ENCODE results near the gene SLC38A11.

SLC38A11 gene

DNA sequence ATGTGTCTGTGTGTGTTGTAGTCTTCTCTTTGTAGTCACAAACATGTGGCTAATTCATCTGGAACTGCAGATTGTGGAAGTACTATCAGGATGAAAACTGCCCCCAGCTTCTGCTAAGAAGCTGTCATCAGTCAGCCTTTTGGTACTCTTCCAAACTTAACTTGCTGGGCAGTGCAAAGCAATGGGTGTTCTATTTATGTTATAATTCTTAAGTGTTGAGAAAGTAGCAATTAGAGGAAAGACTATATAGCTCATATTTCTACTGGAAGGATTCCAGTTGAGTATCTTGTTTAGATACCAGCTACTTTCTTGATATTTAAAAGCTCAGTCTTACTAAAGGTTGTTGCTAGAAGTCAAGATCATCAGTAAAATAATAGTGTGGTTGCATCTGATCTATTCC lies 52.1 kb downstream of the SLC38A11 start:
- no peaks in the 10 kb centered on the region for H3K36me3 ChIP-seq (replicated peaks in 1 of 2; ENCODE audit: control insufficient read depth in 2 of 2, insufficient read depth in 2 of 2, low read length in 2 of 2)
- H3K27me3 ChIP-seq (ENCODE audit: control insufficient read depth in 3 of 3, insufficient read depth in 3 of 3, low read depth in 1 of 3, low read length in 3 of 3): no peaks in the 10 kb centered on the region
- H2BK120ac ChIP-seq (ENCODE audit: low read depth, low read length): no peak overlapping the region
- no peak overlapping the region for H2AK5ac ChIP-seq (ENCODE audit: low read depth, low read length)
- no peaks in the 10 kb centered on the region for H3K4me1 ChIP-seq (ENCODE audit: control insufficient read depth in 2 of 2, insufficient read depth in 1 of 2, low read depth in 1 of 2, low read length in 2 of 2)
- H3K9me3 ChIP-seq (replicated peaks in 1 of 2; ENCODE audit: control insufficient read depth in 2 of 2, insufficient read depth in 1 of 2, low read depth in 1 of 2, low read length in 2 of 2): no peaks in the 10 kb centered on the region
- H2BK15ac ChIP-seq (ENCODE audit: low read length): no peak overlapping the region
- H3K4ac ChIP-seq (ENCODE audit: low read length): no peak overlapping the region
- no peak overlapping the region for H4K91ac ChIP-seq (ENCODE audit: low read depth, low read length, poor library complexity)
- H2BK12ac ChIP-seq (ENCODE audit: low read length): no peak overlapping the region
- H2BK5ac ChIP-seq (ENCODE audit: low read length): no peak overlapping the region
- no peak overlapping the region for H3K4me3 ChIP-seq (ENCODE audit: low read length in 2 of 2)
- H2AFZ ChIP-seq (ENCODE audit: low read length): peak overlapping the region; percentile 11
- H3K27ac ChIP-seq (replicated peaks; ENCODE audit: low read length): no peak overlapping the region
- H3K23ac ChIP-seq (ENCODE audit: low read depth, low read length, poor library complexity): no peak overlapping the region
- H3K4me2 ChIP-seq (ENCODE audit: insufficient read depth, low read length, poor library complexity, severe bottlenecking): no peak overlapping the region
- H3K18ac ChIP-seq (ENCODE audit: low read length): no peak overlapping the region
- H4K8ac ChIP-seq (ENCODE audit: low read depth, low read length): no peak overlapping the region
- DNase-seq (ENCODE audit: low spot score): no peak
- H3K14ac ChIP-seq (ENCODE audit: low read length): no peak overlapping the region
- H3K9ac ChIP-seq (ENCODE audit: low read depth, low read length, poor library complexity): no peak overlapping the region
- H3K79me1 ChIP-seq (ENCODE audit: low read depth, low read length): no peaks in the 10 kb centered on the region

GRCh38 chr2:164899121-164899520 lies 56.2 kb downstream of the SLC38A11 start:
- no peak overlapping the region for H4K91ac ChIP-seq (ENCODE audit: low read depth, low read length, poor library complexity)
- no peak overlapping the region for H2BK120ac ChIP-seq (ENCODE audit: low read depth, low read length)
- H3K9me3 ChIP-seq (replicated peaks in 1 of 2; ENCODE audit: control insufficient read depth in 2 of 2, insufficient read depth in 1 of 2, low read depth in 1 of 2, low read length in 2 of 2): no peaks in the 10 kb centered on the region
- no peaks in the 10 kb centered on the region for H3K4me1 ChIP-seq (ENCODE audit: control insufficient read depth in 2 of 2, insufficient read depth in 1 of 2, low read depth in 1 of 2, low read length in 2 of 2)
- no peak overlapping the region for H3K18ac ChIP-seq (ENCODE audit: low read length)
- no peaks in the 10 kb centered on the region for H3K36me3 ChIP-seq (replicated peaks in 1 of 2; ENCODE audit: control insufficient read depth in 2 of 2, insufficient read depth in 2 of 2, low read length in 2 of 2)
- no peak for DNase-seq (ENCODE audit: low spot score)
- no peaks in the 10 kb centered on the region for H3K27me3 ChIP-seq (ENCODE audit: control insufficient read depth in 3 of 3, insufficient read depth in 3 of 3, low read depth in 1 of 3, low read length in 3 of 3)
- no peak overlapping the region for H2AFZ ChIP-seq (ENCODE audit: low read length)
- H3K9ac ChIP-seq (ENCODE audit: low read depth, low read length, poor library complexity): no peak overlapping the region
- H2BK5ac ChIP-seq (ENCODE audit: low read length): no peak overlapping the region
- no CpG with 5 or more reads among the region's 1 CpG for WGBS, 2 donors (ENCODE audit: extremely low coverage in 2 of 2, insufficient read length in 2 of 2, insufficient replicate concordance in 1 of 2)
- H3K4me3 ChIP-seq (ENCODE audit: low read length in 2 of 2): no peak overlapping the region
- no peak overlapping the region for H3K4ac ChIP-seq (ENCODE audit: low read length)
- H2BK12ac ChIP-seq (ENCODE audit: low read length): no peak overlapping the region
- no peaks in the 10 kb centered on the region for H3K79me1 ChIP-seq (ENCODE audit: low read depth, low read length)
- no peak overlapping the region for H2AK5ac ChIP-seq (ENCODE audit: low read depth, low read length)
- no peak overlapping the region for H3K23ac ChIP-seq (ENCODE audit: low read depth, low read length, poor library complexity)
- no peak overlapping the region for H2BK15ac ChIP-seq (ENCODE audit: low read length)
- H3K4me2 ChIP-seq (ENCODE audit: insufficient read depth, low read length, poor library complexity, severe bottlenecking): no peak overlapping the region
- H3K27ac ChIP-seq (replicated peaks; ENCODE audit: low read length): no peak overlapping the region
- H4K8ac ChIP-seq (ENCODE audit: low read depth, low read length): no peak overlapping the region
- H3K14ac ChIP-seq (ENCODE audit: low read length): no peak overlapping the region

DNA sequence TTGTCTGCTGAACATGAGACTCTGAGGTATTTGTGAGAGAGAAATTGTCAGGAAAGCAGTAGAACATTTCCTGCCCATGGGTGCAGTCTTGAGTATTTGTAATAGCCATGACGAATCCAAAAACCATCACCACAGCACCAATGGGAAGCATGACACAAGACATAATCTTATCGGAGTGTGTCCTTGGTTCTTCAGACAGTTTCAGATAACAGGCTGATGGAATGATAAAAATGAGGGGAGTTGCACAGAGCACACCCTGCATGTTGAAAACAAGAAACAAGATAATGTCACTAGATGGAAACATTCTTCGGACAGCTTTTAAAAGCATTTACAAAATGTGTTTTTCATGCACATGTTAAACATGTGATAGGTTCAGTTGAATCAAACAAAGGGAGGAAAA lies 56.9 kb downstream of the SLC38A11 start:
- no peak for DNase-seq (ENCODE audit: low spot score)
- H4K8ac ChIP-seq (ENCODE audit: low read depth, low read length): no peak overlapping the region
- H2AFZ ChIP-seq (ENCODE audit: low read length): no peak overlapping the region
- no peaks in the 10 kb centered on the region for H3K79me1 ChIP-seq (ENCODE audit: low read depth, low read length)
- no CpG with 5 or more reads among the region's 3 CpGs for WGBS, 2 donors (ENCODE audit: extremely low coverage in 2 of 2, insufficient read length in 2 of 2, insufficient replicate concordance in 1 of 2)
- no peak overlapping the region for H2BK120ac ChIP-seq (ENCODE audit: low read depth, low read length)
- no peaks in the 10 kb centered on the region for H3K9me3 ChIP-seq (replicated peaks in 1 of 2; ENCODE audit: control insufficient read depth in 2 of 2, insufficient read depth in 1 of 2, low read depth in 1 of 2, low read length in 2 of 2)
- H2AK5ac ChIP-seq (ENCODE audit: low read depth, low read length): no peak overlapping the region
- H3K4me2 ChIP-seq (ENCODE audit: insufficient read depth, low read length, poor library complexity, severe bottlenecking): no peak overlapping the region
- H3K4me1 ChIP-seq (ENCODE audit: control insufficient read depth in 2 of 2, insufficient read depth in 1 of 2, low read depth in 1 of 2, low read length in 2 of 2): no peaks in the 10 kb centered on the region
- H3K9ac ChIP-seq (ENCODE audit: low read depth, low read length, poor library complexity): no peak overlapping the region
- H3K14ac ChIP-seq (ENCODE audit: low read length): no peak overlapping the region
- no peak overlapping the region for H2BK5ac ChIP-seq (ENCODE audit: low read length)
- no peaks in the 10 kb centered on the region for H3K27me3 ChIP-seq (ENCODE audit: control insufficient read depth in 3 of 3, insufficient read depth in 3 of 3, low read depth in 1 of 3, low read length in 3 of 3)
- H3K36me3 ChIP-seq (replicated peaks in 1 of 2; ENCODE audit: control insufficient read depth in 2 of 2, insufficient read depth in 2 of 2, low read length in 2 of 2): no peaks in the 10 kb centered on the region
- H4K91ac ChIP-seq (ENCODE audit: low read depth, low read length, poor library complexity): no peak overlapping the region
- no peak overlapping the region for H3K4ac ChIP-seq (ENCODE audit: low read length)
- H3K18ac ChIP-seq (ENCODE audit: low read length): no peak overlapping the region
- H2BK12ac ChIP-seq (ENCODE audit: low read length): no peak overlapping the region
- no peak overlapping the region for H3K27ac ChIP-seq (replicated peaks; ENCODE audit: low read length)
- H2BK15ac ChIP-seq (ENCODE audit: low read length): no peak overlapping the region
- no peak overlapping the region for H3K4me3 ChIP-seq (ENCODE audit: low read length in 2 of 2)
- H3K23ac ChIP-seq (ENCODE audit: low read depth, low read length, poor library complexity): no peak overlapping the region

DNA sequence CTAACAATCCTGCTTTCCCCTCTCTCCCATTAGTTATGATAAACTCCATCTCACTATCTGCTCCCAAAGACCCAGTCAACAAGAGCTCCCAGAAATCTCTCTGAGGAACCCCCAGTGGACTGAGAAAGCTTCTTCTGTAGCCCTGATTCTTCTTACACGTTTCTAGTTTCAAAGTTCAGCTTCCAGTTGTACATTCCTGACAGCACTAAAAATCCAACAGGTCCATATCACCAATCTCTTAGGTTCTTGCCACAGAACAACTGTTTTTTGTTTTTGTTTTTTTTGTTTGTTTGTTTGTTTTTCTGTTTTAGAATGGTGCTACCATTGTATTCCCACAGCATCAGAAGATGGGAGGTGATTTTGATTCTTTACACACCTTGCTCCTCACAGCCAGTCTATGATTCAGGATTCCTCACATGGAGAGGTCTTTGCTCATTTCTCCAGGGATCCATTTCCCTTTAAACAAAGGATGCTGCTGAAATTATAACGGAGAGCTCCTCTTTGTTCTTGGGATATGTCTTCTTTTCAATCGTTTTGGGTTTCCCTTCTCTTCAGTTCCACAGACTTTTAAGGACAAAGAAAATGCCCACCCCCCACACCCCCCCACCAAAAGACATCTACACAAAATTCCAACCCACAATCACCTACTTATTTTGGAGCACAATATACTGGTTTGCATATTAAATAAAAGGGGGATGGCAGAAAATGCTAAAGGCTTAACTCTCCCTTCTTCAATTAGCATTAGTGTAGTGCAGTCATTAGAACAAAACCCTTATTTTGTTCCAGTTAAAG lies 57.7 kb downstream of the SLC38A11 start:
- WGBS, 2 donors (ENCODE audit: extremely low coverage in 2 of 2, insufficient read length in 2 of 2, insufficient replicate concordance in 1 of 2): no CpG with 5 or more reads among the region's 3 CpGs
- Histone ChIP-seq H3K36me3 (replicated peaks in 1 of 2; ENCODE audit: control insufficient read depth in 2 of 2, insufficient read depth in 2 of 2, low read length in 2 of 2) (no peaks in the 10 kb centered on the region), H2BK15ac (ENCODE audit: low read length) (no peak overlapping the region), H2BK120ac (ENCODE audit: low read depth, low read length) (no peak overlapping the region), H3K79me1 (ENCODE audit: low read depth, low read length) (no peaks in the 10 kb centered on the region), H3K4me2 (ENCODE audit: insufficient read depth, low read length, poor library complexity, severe bottlenecking) (no peak overlapping the region), H3K27me3 (ENCODE audit: control insufficient read depth in 3 of 3, insufficient read depth in 3 of 3, low read depth in 1 of 3, low read length in 3 of 3) (no peaks in the 10 kb centered on the region), H3K4me3 (ENCODE audit: low read length in 2 of 2) (no peak overlapping the region), H3K18ac (ENCODE audit: low read length) (no peak overlapping the region), H3K14ac (ENCODE audit: low read length) (no peak overlapping the region), H4K8ac (ENCODE audit: low read depth, low read length) (no peak overlapping the region), H2AK5ac (ENCODE audit: low read depth, low read length) (no peak overlapping the region), H3K4me1 (ENCODE audit: control insufficient read depth in 2 of 2, insufficient read depth in 1 of 2, low read depth in 1 of 2, low read length in 2 of 2) (no peaks in the 10 kb centered on the region), H3K9me3 (replicated peaks in 1 of 2; ENCODE audit: control insufficient read depth in 2 of 2, insufficient read depth in 1 of 2, low read depth in 1 of 2, low read length in 2 of 2) (no peaks in the 10 kb centered on the region), H3K9ac (ENCODE audit: low read depth, low read length, poor library complexity) (no peak overlapping the region), H2BK12ac (ENCODE audit: low read length) (no peak overlapping the region), H3K23ac (ENCODE audit: low read depth, low read length, poor library complexity) (no peak overlapping the region), H3K27ac (replicated peaks; ENCODE audit: low read length) (no peak overlapping the region), H3K4ac (ENCODE audit: low read length) (no peak overlapping the region), H4K91ac (ENCODE audit: low read depth, low read length, poor library complexity) (no peak overlapping the region), H2BK5ac (ENCODE audit: low read length) (no peak overlapping the region), H2AFZ (ENCODE audit: low read length) (peak overlapping the region; percentile 50)
- DNase-seq (ENCODE audit: low spot score): no peak

Measured in neuronal stem cell (in vitro differentiated cells).